Peyer's patch (tissue), 4 donors: ENCODE data around the gene TMEM161A. TPM values are rescaled to one million over a fixed set of nuclear protein-coding genes. Genes with fewer than 3 reads are reported as not detected.
"Not testable (repeated sequence)": the region's sequence is repeated elsewhere in the genome, so short reads cannot be mapped to it uniquely, and the experiment has no call there.

Source experiments
- DNase-seq, 3 donors: peaks; one replicate each; pipeline ENCODE4 v3.0.0-alpha.2; 2017 to 2019
- H3K27ac ChIP-seq, 4 donors: fragments of 200-600 bp; sonication (generic); one replicate each; pipeline ENCODE4 v1.5.1; 2016 to 2019
- H3K27me3 ChIP-seq, 2 donors: fragments of 200-600 bp; sonication (generic); one replicate each; pipeline ENCODE4 v1.5.1; 2019
- H3K36me3 ChIP-seq, 3 donors: fragments of 200-600 bp; sonication (generic); one replicate each; pipeline ENCODE4 v1.5.1; 2016 to 2019
- H3K4me1 ChIP-seq, 4 donors: fragments of 200-600 bp; sonication (generic); one replicate each; pipeline ENCODE4 v1.5.1; 2016 to 2019
- H3K4me3 ChIP-seq, 4 donors: fragments of 200-600 bp; sonication (generic); 1 replicate in 3 of 4; 2 replicates in 1 of 4; pipeline ENCODE4 v1.5.1; 2016 to 2019; ENCODE audit warnings: mild to moderate bottlenecking in 1 of 4
- H3K9me3 ChIP-seq, 4 donors: fragments of 200-600 bp; sonication (generic); one replicate each; pipeline ENCODE4 v1.5.1; 2016 to 2019; ENCODE audit warnings: mild to moderate bottlenecking in 1 of 4
- CTCF ChIP-seq, 6 experiments: fragments of 450-650 bp in 4 of 6; fragments of 200-600 bp in 2 of 6; sonication (generic) in 1 of 6; IDR thresholded peaks; one replicate each; pipeline ENCODE4 v1.5.1; 2017 to 2019; ENCODE audit warnings: antibody characterized with exemption in 6 of 6, mild to moderate bottlenecking in 3 of 6, moderate library complexity in 1 of 6
- POLR2A ChIP-seq, 2 donors: fragments of 450-650 bp; IDR thresholded peaks; one replicate each; pipeline ENCODE4 v1.5.1; 2017; ENCODE audit warnings: antibody characterized with exemption in 2 of 2, mild to moderate bottlenecking in 2 of 2, moderate library complexity in 2 of 2
- total RNA-seq, 4 donors: library from RNA; depleted of rRNA; stranded (reverse); fragments of >200 nt; gene quantifications; one replicate each; pipeline ENCODE4 v1.1.0, GENCODE V29; 2016

The TMEM161A gene
- total RNA-seq, 4 donors from 2014 or later: 15.9 to 26.4 (median 18.7) TPM

GRCh38 chr19:19110410-19111135 is 27.7 kb downstream of the TMEM161A start:
- Histone ChIP-seq H3K27me3 (no peaks in the 10 kb centered on the region), H3K4me3 (peak overlapping the region in 1 of 4 donors; percentile 17)
- no peak for DNase-seq

GRCh38 chr19:19109601-19110000 is 28.7 kb downstream of the TMEM161A start:
- Histone ChIP-seq H3K27me3 (no peaks in the 10 kb centered on the region), H3K9me3 (no peaks in the 10 kb centered on the region), H3K4me3 (no peak overlapping the region), H3K27ac (no peak overlapping the region), H3K4me1 (peaks cover 0 to 12% (median 0%) of the 10 kb centered on the region in 4 donors), H3K36me3 (no peaks in the 10 kb centered on the region)
- no peak for DNase-seq
- TF ChIP-seq CTCF (IDR thresholded peaks at IDR 0.05) (no peak), POLR2A (IDR thresholded peaks at IDR 0.05) (no peak)

More at GRCh38 chr19:19110410-19111135, 27.7 kb downstream of the TMEM161A start:
- Histone ChIP-seq H3K9me3 (no peaks in the 10 kb centered on the region), H3K4me1 (peaks cover 0 to 12% (median 0%) of the 10 kb centered on the region in 4 donors), H3K27ac (no peak overlapping the region), H3K36me3 (no peaks in the 10 kb centered on the region)
- TF ChIP-seq POLR2A (IDR thresholded peaks at IDR 0.05): no peak
- peak in 5 of 6 experiments; percentile 0 to 42 (median 31) for TF ChIP-seq CTCF (IDR thresholded peaks at IDR 0.05)

- peaks cover 0 to 12% (median 0%) of the 10 kb centered on the region in 4 donors for H3K4me1 ChIP-seq
- H3K36me3 ChIP-seq: no peaks in the 10 kb centered on the region
- H3K4me3 ChIP-seq: no peak overlapping the region
- H3K27ac ChIP-seq: no peak overlapping the region
- TF ChIP-seq CTCF (IDR thresholded peaks at IDR 0.05) (no peak), POLR2A (IDR thresholded peaks at IDR 0.05) (no peak)
- no peaks in the 10 kb centered on the region for H3K27me3 ChIP-seq
- DNase-seq: no peak
- no peaks in the 10 kb centered on the region for H3K9me3 ChIP-seq
These were observed 30.6 kb downstream of the TMEM161A start for GRCh38 chr19:19107654-19108053.

- DNase-seq, H3K4me3 ChIP-seq, H3K9me3 ChIP-seq, H3K27me3 ChIP-seq, H3K36me3 ChIP-seq, H3K27ac ChIP-seq: not testable (repeated sequence)
- H3K4me1 ChIP-seq: peaks cover 0 to 12% (median 0%) of the 10 kb centered on the region in 4 donors
These were observed 31.3 kb downstream of the TMEM161A start for GRCh38 chr19:19106938-19107337.

GRCh38 chr19:19106056-19106551 is 32.2 kb downstream of the TMEM161A start:
- Histone ChIP-seq H3K27me3 (no peaks in the 10 kb centered on the region), H3K36me3 (no peaks in the 10 kb centered on the region), H3K27ac (peak overlapping the region in 2 of 4 donors; percentile 34 to 75), H3K4me3 (peak overlapping the region; percentile 16 to 55 (median 36)), H3K4me1 (peaks cover 0 to 11% (median 0%) of the 10 kb centered on the region in 4 donors), H3K9me3 (no peaks in the 10 kb centered on the region)
- DNase-seq: no peak
- TF ChIP-seq CTCF (IDR thresholded peaks at IDR 0.05): no peak
- TF ChIP-seq POLR2A (IDR thresholded peaks at IDR 0.05): no peak

- Histone ChIP-seq H3K4me3 (peak overlapping the region; percentile 16 to 55 (median 36)), H3K4me1 (peaks cover 0 to 5% (median 0%) of the 10 kb centered on the region in 4 donors), H3K27me3 (no peaks in the 10 kb centered on the region), H3K27ac (peak overlapping the region; percentile 10 to 75 (median 24)), H3K36me3 (no peaks in the 10 kb centered on the region), H3K9me3 (no peaks in the 10 kb centered on the region)
- DNase-seq: peak; percentile 43 to 82 (median 78)
- peak in 1 of 2 donors; percentile 43 for TF ChIP-seq POLR2A (IDR thresholded peaks at IDR 0.05)
- no peak for TF ChIP-seq CTCF (IDR thresholded peaks at IDR 0.05)
These were observed 32.8 kb downstream of the TMEM161A start for GRCh38 chr19:19105365-19106055.
